Adrenal gland (tissue), 5 donors: ENCODE results near the gene LRRC8B.

Experiments used
- CTCF ChIP-seq, 6 experiments: fragments of 450-650 bp in 4 of 6; fragments of 200-600 bp in 2 of 6; sonication (generic) in 1 of 6; IDR thresholded peaks; 1 replicate in 5 of 6; 2 replicates in 1 of 6; pipeline versions ENCODE4 v1.5.1 to v1.8.0; 2016 to 2021; ENCODE audit warnings: antibody characterized with exemption in 6 of 6, mild to moderate bottlenecking in 2 of 6, moderate library complexity in 1 of 6
- POLR2A ChIP-seq, 2 donors: fragments of 450-650 bp; IDR thresholded peaks; one replicate each; pipeline ENCODE4 v1.6.1; 2017; ENCODE audit warnings: antibody characterized with exemption in 2 of 2, mild to moderate bottlenecking in 2 of 2, moderate library complexity in 1 of 2
- donor health status: DM: no; HTN: no; CAD: no.

DNA sequence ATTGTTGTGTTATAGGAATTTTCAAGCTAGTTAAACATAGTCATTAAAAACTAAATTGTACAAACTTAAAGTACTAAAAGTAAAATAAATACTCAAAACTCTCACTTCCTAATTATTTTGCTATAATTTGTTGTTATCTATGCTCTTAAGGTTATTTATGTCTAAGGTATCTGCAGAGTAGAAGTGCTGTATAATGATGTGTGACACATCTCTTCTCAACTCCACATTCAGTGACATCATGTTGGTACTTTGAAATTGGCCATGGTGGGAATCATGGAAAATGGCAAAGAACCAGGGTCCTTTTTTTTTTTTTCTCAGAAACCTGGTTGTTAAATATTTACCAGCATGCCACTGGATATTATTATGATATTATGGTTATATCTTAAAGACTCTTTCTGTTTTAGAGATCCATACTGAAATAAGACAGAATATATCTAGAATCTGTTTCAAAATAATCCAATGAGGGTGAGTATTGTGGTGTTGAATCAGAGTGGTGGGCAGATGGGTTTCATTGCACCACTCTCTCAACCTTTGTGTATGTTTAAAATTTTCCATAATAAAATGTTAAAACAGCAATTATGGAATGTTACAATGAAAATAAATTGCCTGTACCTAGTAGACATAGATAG lies 22.4 kb downstream of the LRRC8B start:
- TF ChIP-seq CTCF (IDR thresholded peaks at IDR 0.05): no peak
- TF ChIP-seq POLR2A (IDR thresholded peaks at IDR 0.05): no peak
